Lung (tissue), 12 donors: Measurements from ENCODE around the gene NUDT14. TPM values are rescaled to one million over a fixed set of nuclear protein-coding genes. Genes with fewer than 3 reads are reported as not detected.
A peak's percentile ranks its signal among the peaks of the same experiment; 100 is the strongest.

ENCODE experiments used
- ATAC-seq: fragments of 200-7000 bp; cut with Tn5 transposase; one replicate; pipeline ENCODE4 v1.9.1; 2020; ENCODE audit warnings: moderate number of reproducible peaks; ENCODE audit not compliant: insufficient read depth, low FRiP score
- DNase-seq, 3 donors: peaks; one replicate each; pipeline ENCODE4 v3.0.0-alpha.2; 2013 to 2017
- H3K27ac ChIP-seq, 2 donors: one replicate each; pipeline ENCODE4 v1.5.1; 2013; ENCODE audit warnings: mild to moderate bottlenecking in 2 of 2, moderate library complexity in 2 of 2, control low read depth in 1 of 2, inconsistent platforms in 1 of 2, low read depth in 1 of 2, low read length in 1 of 2
- H3K27me3 ChIP-seq, 3 donors: one replicate each; pipeline ENCODE4 v1.5.1; 2013; ENCODE audit warnings: low read length in 2 of 3; ENCODE audit not compliant: control insufficient read depth in 3 of 3, insufficient read depth in 3 of 3
- H3K36me3 ChIP-seq, 4 donors: one replicate each; pipeline ENCODE4 v1.5.1; 2013; ENCODE audit warnings: low read length in 4 of 4, mild to moderate bottlenecking in 1 of 4, moderate library complexity in 1 of 4; ENCODE audit not compliant: control insufficient read depth in 4 of 4, insufficient read depth in 4 of 4
- H3K4me1 ChIP-seq, 5 donors: one replicate each; pipeline ENCODE4 v1.5.1; 2013; ENCODE audit warnings: low read length in 5 of 5, mild to moderate bottlenecking in 2 of 5, moderate library complexity in 1 of 5; ENCODE audit not compliant: control insufficient read depth in 5 of 5, insufficient read depth in 5 of 5
- H3K4me3 ChIP-seq: one replicate; pipeline ENCODE4 v1.5.1; 2013; ENCODE audit warnings: mild to moderate bottlenecking, control low read depth, moderate library complexity
- H3K9ac ChIP-seq, 2 donors: one replicate each; pipeline ENCODE4 v1.5.1; 2013; ENCODE audit warnings: low read length in 2 of 2, control low read depth in 1 of 2; ENCODE audit not compliant: insufficient read depth in 1 of 2
- H3K9me3 ChIP-seq, 4 donors: one replicate each; pipeline ENCODE4 v1.5.1; 2013; ENCODE audit warnings: low read length in 3 of 4, mild to moderate bottlenecking in 1 of 4, moderate library complexity in 1 of 4; ENCODE audit not compliant: control insufficient read depth in 4 of 4, insufficient read depth in 3 of 4
- WGBS, 2 donors: extraction: QIAGEN DNeasy Blood & Tissue Kit; methylation state at CpG; one replicate each; pipeline ENCODE4 v1.1.7; 2013; 5-methylcytosine and 5-hydroxymethylcytosine counted together
- polyA plus RNA-seq, 2 donors: library from polyadenylated mRNA; stranded (reverse); fragments of 200-250 nt; gene quantifications; one replicate each; pipeline ENCODE4 v1.2.1, GENCODE V29; 2013
- total RNA-seq, 2 donors: library from RNA; depleted of rRNA in 1 of 2; stranded (reverse); fragments of >200 nt in 1 of 2; gene quantifications; one replicate each; pipeline ENCODE4 v1.2.1, GENCODE V29; 2014 to 2021
- TF ChIP-seq, protein P1 (sequence below): IDR thresholded peaks from 2 replicates; pipeline ENCODE4 v1.5.1; 2012; ENCODE audit warnings: mild to moderate bottlenecking; ENCODE audit errors: control extremely low read depth, extremely low read depth
- donor health status: control.
- donor health status: control.
- donor health status: Bipolar disorder and iron deficiency.
- donor health status: healthy.
- donor health status: DM: yes; HTN: yes; CAD: no.

Gene NUDT14
- total and polyA plus RNA-seq, 4 donors: 27.7 to 80.7 (median 51.3) TPM

DNA sequence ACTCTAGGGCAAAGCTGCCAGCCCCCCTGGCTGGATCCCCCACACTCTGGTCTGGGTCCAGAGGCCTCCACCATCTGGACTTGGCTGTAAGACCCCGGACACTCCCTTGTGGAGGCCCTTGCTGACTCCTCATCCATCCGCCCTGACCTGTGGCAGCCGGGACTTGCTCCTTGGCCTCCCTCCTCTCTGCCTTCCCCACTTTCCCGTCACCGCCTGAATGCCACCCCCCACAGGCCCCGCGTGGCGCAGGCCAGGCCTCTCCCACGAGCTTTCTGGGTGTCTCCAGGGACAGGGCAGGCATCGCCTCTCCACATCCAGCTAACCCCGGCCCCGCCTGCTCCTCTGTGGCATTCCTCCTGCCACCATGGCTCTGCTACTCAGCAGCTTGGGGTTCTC is 26.6 kb downstream of the NUDT14 start:
- Histone ChIP-seq H3K4me1 (peaks cover 0 to 10% (median 0%) of the 10 kb centered on the region in 5 donors), H3K9ac (no peak overlapping the region), H3K9me3 (no peaks in the 10 kb centered on the region), H3K36me3 (peaks cover 0 to 14% (median 0%) of the 10 kb centered on the region in 4 donors), H3K27me3 (no peaks in the 10 kb centered on the region), H3K27ac (peak overlapping the region in 1 of 2 donors; percentile 2), H3K4me3 (no peak overlapping the region)
- ATAC-seq (no peak), DNase-seq (no peak)
- TF ChIP-seq, protein P1, sequence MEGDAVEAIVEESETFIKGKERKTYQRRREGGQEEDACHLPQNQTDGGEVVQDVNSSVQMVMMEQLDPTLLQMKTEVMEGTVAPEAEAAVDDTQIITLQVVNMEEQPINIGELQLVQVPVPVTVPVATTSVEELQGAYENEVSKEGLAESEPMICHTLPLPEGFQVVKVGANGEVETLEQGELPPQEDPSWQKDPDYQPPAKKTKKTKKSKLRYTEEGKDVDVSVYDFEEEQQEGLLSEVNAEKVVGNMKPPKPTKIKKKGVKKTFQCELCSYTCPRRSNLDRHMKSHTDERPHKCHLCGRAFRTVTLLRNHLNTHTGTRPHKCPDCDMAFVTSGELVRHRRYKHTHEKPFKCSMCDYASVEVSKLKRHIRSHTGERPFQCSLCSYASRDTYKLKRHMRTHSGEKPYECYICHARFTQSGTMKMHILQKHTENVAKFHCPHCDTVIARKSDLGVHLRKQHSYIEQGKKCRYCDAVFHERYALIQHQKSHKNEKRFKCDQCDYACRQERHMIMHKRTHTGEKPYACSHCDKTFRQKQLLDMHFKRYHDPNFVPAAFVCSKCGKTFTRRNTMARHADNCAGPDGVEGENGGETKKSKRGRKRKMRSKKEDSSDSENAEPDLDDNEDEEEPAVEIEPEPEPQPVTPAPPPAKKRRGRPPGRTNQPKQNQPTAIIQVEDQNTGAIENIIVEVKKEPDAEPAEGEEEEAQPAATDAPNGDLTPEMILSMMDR: no peak
- 78 to 84% methylated on average over 12 of the region's 12 CpGs for WGBS, 2 donors

DNA sequence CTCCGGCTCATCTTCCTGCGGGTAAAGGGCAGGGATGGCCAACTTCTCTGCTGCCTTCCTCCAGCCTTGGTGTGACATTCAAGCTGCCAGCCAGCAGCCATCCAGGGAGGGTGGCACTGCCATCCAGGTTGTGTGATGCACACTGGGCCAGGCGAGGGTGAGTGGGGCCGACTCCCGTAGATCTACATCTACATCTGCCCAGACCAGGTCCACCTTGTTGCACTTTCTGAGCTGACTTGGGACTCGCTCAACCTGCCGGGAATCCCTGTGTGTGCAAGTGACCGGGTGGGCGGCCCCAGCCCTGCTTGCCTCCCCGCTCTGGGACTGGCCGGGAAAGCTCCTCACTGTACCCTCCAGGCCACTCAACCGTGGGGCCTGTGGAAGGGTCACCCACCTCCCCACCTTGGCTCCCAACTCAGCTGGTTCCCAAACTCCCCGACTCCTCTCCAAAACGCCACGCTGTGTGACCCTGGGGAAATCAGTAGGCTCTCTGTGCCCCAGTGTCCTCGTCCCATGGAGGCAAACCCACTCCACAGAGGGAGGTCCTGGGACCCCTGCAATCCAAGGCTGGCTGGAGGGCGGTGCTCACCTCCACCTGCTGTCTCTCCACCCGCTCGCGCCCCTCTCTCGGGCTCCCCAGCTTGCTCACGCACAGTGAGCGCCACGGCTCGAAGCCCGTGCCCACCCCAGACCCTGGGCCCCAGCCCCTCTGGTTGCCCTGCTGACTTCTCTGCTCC is 27.2 kb downstream of the NUDT14 start:
- Histone ChIP-seq H3K4me3 (no peak overlapping the region), H3K9ac (no peak overlapping the region), H3K9me3 (no peaks in the 10 kb centered on the region), H3K36me3 (peaks cover 0 to 16% (median 0%) of the 10 kb centered on the region in 4 donors), H3K27ac (peak overlapping the region; percentile 11 to 21), H3K27me3 (no peaks in the 10 kb centered on the region), H3K4me1 (peaks cover 0 to 10% (median 0%) of the 10 kb centered on the region in 5 donors)
- whole genome bisulfite sequencing, 2 donors: 87 to 89% methylated on average over 25 to 26 of the region's 26 CpGs
- ATAC-seq: no peak
- DNase-seq: no peak
- TF ChIP-seq, protein P1: no peak

DNA sequence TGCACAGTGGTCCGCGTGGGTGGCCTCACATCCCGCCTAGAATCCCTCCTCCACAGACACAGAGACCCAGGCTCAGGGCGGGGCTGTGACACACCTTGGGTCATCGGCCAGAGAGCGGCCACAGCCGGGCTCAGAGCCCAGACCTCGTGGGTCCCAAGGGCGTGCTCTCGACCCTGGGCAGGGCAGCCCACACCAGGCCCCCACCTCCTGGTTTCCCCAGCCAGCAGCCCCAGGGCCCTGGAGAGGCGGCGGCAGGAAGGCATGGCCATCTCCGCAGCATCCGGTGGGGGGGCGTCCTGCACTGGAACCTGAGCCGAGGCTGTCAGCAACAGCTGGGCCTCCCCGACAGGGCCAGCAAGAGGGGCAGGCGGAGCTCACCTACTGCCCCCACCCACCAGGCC is 27.8 kb downstream of the NUDT14 start:
- Histone ChIP-seq H3K36me3 (peaks cover 0 to 20% (median 0%) of the 10 kb centered on the region in 4 donors), H3K9me3 (no peaks in the 10 kb centered on the region), H3K4me3 (no peak overlapping the region), H3K27me3 (no peaks in the 10 kb centered on the region), H3K27ac (peak overlapping the region; percentile 11 to 41), H3K9ac (no peak overlapping the region), H3K4me1 (peaks cover 0 to 10% (median 0%) of the 10 kb centered on the region in 5 donors)
- 52 to 57% methylated on average over 16 to 18 of the region's 18 CpGs for WGBS, 2 donors
- TF ChIP-seq, protein P1: no peak
- peak in 1 of 3 donors; percentile 36 for DNase-seq
- peak; percentile 29 for ATAC-seq
